GM12878 (cell line): Measurements from ENCODE around the gene CHMP6. TPM values are rescaled to one million over a fixed set of nuclear protein-coding genes. Genes with fewer than 3 reads are reported as not detected.

Experiments
- ATAC-seq: fragments of 200-7000 bp; cut with Tn5 transposase; 3 replicates; pipeline ENCODE4 v1.9.1; 2020; ENCODE audit warnings: mild to moderate bottlenecking, moderate library complexity
- BruUV-seq: library from RNA; stranded (reverse); fragments of 400-500 nt; replicated peaks from 2 replicates; lab custom pipeline; 2021; lab: Mats Ljungman, UMichigan
- CTCF ChIA-PET: fragments of 300-600 bp; sonication (Branson Sonifier 250); formaldehyde crosslinking; extraction: SDS; loops from one replicate; lab custom pipeline; 2021; ENCODE audit warnings: inconsistent platforms; lab: Yijun Ruan, JAX
- POLR2A ChIA-PET: fragments of 350-600 bp; formaldehyde crosslinking; extraction: SDS; loops from one replicate; lab custom pipeline; 2021; ENCODE audit warnings: inconsistent platforms; lab: Charles Lee
- RAD21 ChIA-PET: fragments of 300-600 bp; sonication (Branson Sonifier 250); formaldehyde crosslinking; loops from one replicate; lab custom pipeline; 2023; ENCODE audit warnings: antibody characterized with exemption; ENCODE audit not compliant: unreplicated experiment; lab: Charles Lee
- SMC1A ChIA-PET: fragments of 300-600 bp; sonication (Branson Sonifier 250); formaldehyde crosslinking; loops from one replicate; lab custom pipeline; 2023; ENCODE audit not compliant: unreplicated experiment, uncharacterized antibody; lab: Charles Lee
- DNase-seq: peaks from one replicate; pipeline ENCODE4 v3.0.0-alpha.2; 2011; ENCODE audit warnings: low read depth, low spot score
- FAIRE-seq: peaks from 3 replicates; lab custom pipeline; 2011; peaks lifted over from hg19 to GRCh38; lab: Jason Lieb, UNC
- H2AFZ ChIP-seq: 2 replicates; pipeline ENCODE4 v1.6.0; 2011; ENCODE audit warnings: low read depth, low read length, control low read depth; ENCODE audit not compliant: control insufficient read depth
- H3K27ac ChIP-seq: 2 replicates; pipeline ENCODE4 v1.5.1; 2011; ENCODE audit warnings: control low read depth; ENCODE audit not compliant: control insufficient read depth, insufficient read depth
- H3K27me3 ChIP-seq, 2 experiments: replicated peaks in 1 of 2; 2 replicates each; pipeline versions ENCODE4 v1.6.0 to v1.6.1; 2011; ENCODE audit warnings: low read length in 1 of 2; ENCODE audit not compliant: control insufficient read depth in 2 of 2, insufficient read depth in 2 of 2
- H3K36me3 ChIP-seq, 2 experiments: 2 replicates each; pipeline ENCODE4 v1.5.1; 2011; ENCODE audit warnings: low read length in 1 of 2; ENCODE audit not compliant: control insufficient read depth in 2 of 2, insufficient read depth in 2 of 2
- H3K4me1 ChIP-seq: 2 replicates; pipeline ENCODE4 v1.6.1; 2011; ENCODE audit warnings: mild to moderate bottlenecking, low read length, moderate library complexity, mixed read lengths; ENCODE audit not compliant: control insufficient read depth, insufficient read depth
- H3K4me2 ChIP-seq: 2 replicates; pipeline ENCODE4 v1.6.0; 2011; ENCODE audit warnings: control low read depth; ENCODE audit not compliant: control insufficient read depth, insufficient read depth
- H3K4me3 ChIP-seq: fragments of 200-600 bp; sonication (generic); 2 replicates; pipeline ENCODE4 v1.5.1; 2016
- H3K79me2 ChIP-seq: 2 replicates; pipeline ENCODE4 v1.6.0; 2011; ENCODE audit warnings: low read length; ENCODE audit not compliant: control insufficient read depth, insufficient read depth
- H3K9ac ChIP-seq: 2 replicates; pipeline ENCODE4 v1.8.0; 2011; ENCODE audit warnings: low read length, control low read depth, mixed read lengths; ENCODE audit not compliant: control insufficient read depth, insufficient read depth
- H3K9me3 ChIP-seq: replicated peaks from 3 replicates; pipeline ENCODE4 v1.5.1; 2011; ENCODE audit warnings: mild to moderate bottlenecking, low read length; ENCODE audit not compliant: control insufficient read depth, insufficient read depth
- H4K20me1 ChIP-seq: 2 replicates; pipeline ENCODE4 v1.6.0; 2011; ENCODE audit not compliant: control insufficient read depth, insufficient read depth
- CBFB ChIP-seq: IDR thresholded peaks from 2 replicates; pipeline ENCODE4 v1.6.1; 2016; ENCODE audit warnings: antibody characterized with exemption, low read depth
- EGR1 ChIP-seq, 2 experiments: IDR thresholded peaks; 1 replicate in 1 of 2; 2 replicates in 1 of 2; pipeline ENCODE4 v1.6.1; 2011 to 2012; ENCODE audit warnings: low read depth in 2 of 2, low read length in 2 of 2, borderline replicate concordance in 1 of 2, mild to moderate bottlenecking in 1 of 2, moderate library complexity in 1 of 2
- EZH2 ChIP-seq: IDR thresholded peaks from 2 replicates; pipeline ENCODE4 v1.6.1; 2012; ENCODE audit warnings: low read depth, mild to moderate bottlenecking, control low read depth, inconsistent platforms, low read length, borderline replicate concordance; ENCODE audit not compliant: control insufficient read depth
- HDGF ChIP-seq: fragments of 450-650 bp; IDR thresholded peaks from 2 replicates; pipeline ENCODE4 v1.6.1; 2016; ENCODE audit warnings: antibody characterized with exemption
- NFYA ChIP-seq: IDR thresholded peaks from 2 replicates; pipeline ENCODE4 v1.6.1; 2011; ENCODE audit warnings: low read depth, mild to moderate bottlenecking, low read length, improper control_type of control experiment, borderline replicate concordance
- NFYB ChIP-seq: IDR thresholded peaks from 2 replicates; pipeline ENCODE4 v1.6.1; 2011; ENCODE audit warnings: low read depth, mild to moderate bottlenecking, low read length, improper control_type of control experiment, moderate library complexity; ENCODE audit not compliant: insufficient read depth
- RAD21 ChIP-seq: IDR thresholded peaks from 2 replicates; pipeline ENCODE4 v1.6.1; 2011; ENCODE audit warnings: mild to moderate bottlenecking, low read depth, low read length, moderate library complexity; ENCODE audit not compliant: insufficient read depth
- SMAD5 ChIP-seq: IDR thresholded peaks from 2 replicates; pipeline ENCODE4 v1.6.1; 2016; ENCODE audit warnings: antibody characterized with exemption, low read depth
- SP1 ChIP-seq: IDR thresholded peaks from one replicate; pipeline ENCODE4 v1.6.1; 2011; ENCODE audit warnings: low read depth, low read length
- SREBF2 ChIP-seq: IDR thresholded peaks from 2 replicates; pipeline ENCODE4 v1.6.1; 2012; ENCODE audit warnings: mild to moderate bottlenecking, low read length
- TCF3 ChIP-seq: IDR thresholded peaks from 2 replicates; pipeline ENCODE4 v1.6.1; 2012; ENCODE audit warnings: low read depth, mild to moderate bottlenecking, low read length, borderline replicate concordance; ENCODE audit not compliant: insufficient read depth
- WRNIP1 ChIP-seq: IDR thresholded peaks from 2 replicates; pipeline ENCODE4 v1.6.1; 2011; ENCODE audit warnings: low read depth, low read length, improper control_type of control experiment, borderline replicate concordance
- ZSCAN29 ChIP-seq: fragments of 450-650 bp; IDR thresholded peaks from 2 replicates; pipeline ENCODE4 v1.6.1; 2017; ENCODE audit warnings: mild to moderate bottlenecking, moderate library complexity
- ZZZ3 ChIP-seq: IDR thresholded peaks from 2 replicates; pipeline ENCODE4 v1.6.1; 2011; ENCODE audit warnings: low read depth; ENCODE audit not compliant: control insufficient read depth, insufficient read length
- WGBS: methylation state at CpG from one replicate; pipeline ENCODE4 v1.1.6; 2016; ENCODE audit warnings: low lambda C conversion rate; ENCODE audit not compliant: insufficient replicate concordance, insufficient coverage; ENCODE audit errors: missing lambda C conversion rate; 5-methylcytosine and 5-hydroxymethylcytosine counted together
- in situ Hi-C: fragments of 300-500 bp; cut with MboI; formaldehyde crosslinking; loops from 9 replicates; pipeline ENCODE4 v1.14.3; 2018; ENCODE audit warnings: mixed read lengths
- intact Hi-C: fragments of 100-400 bp; cut with micrococcal nuclease; formaldehyde crosslinking; loops from one replicate; pipeline ENCODE4 v1.14.2; 2022; ENCODE audit not compliant: unreplicated experiment
- polyA plus RNA-seq, 11 experiments: library from polyadenylated mRNA; depleted of rRNA in 4 of 11; unstranded in 6 of 11; stranded (reverse) in 5 of 11; fragments of >200 nt; fragmentation: Nextera tagmentation in 4 of 11; fragmentation: Illumina TruSeq in 1 of 11; extraction: Ambion mirVana in 4 of 11; extraction: Trizol in 1 of 11; gene quantifications; 1 replicate in 1 of 11; 2 replicates in 10 of 11; pipeline versions ENCODE4 v1.2.1 to v1.2.3, GENCODE V29; 2011 to 2016; ENCODE audit warnings: inconsistent platforms in 2 of 11, missing spikeins in 2 of 11, low read depth in 1 of 11
- total RNA-seq, 4 experiments: library from RNA; depleted of rRNA in 3 of 4; stranded (reverse); fragments of >200 nt in 3 of 4; fragmentation: Illumina TruSeq in 1 of 4; extraction: Trizol in 1 of 4; gene quantifications; 2 replicates each; pipeline versions ENCODE4 v1.2.1 to v1.2.3, GENCODE V29; 2013 to 2021
- TF ChIP-seq, protein P1 (sequence below): IDR thresholded peaks from 2 replicates; pipeline ENCODE4 v1.6.1; 2012; ENCODE audit warnings: low read depth, low read length, improper control_type of control experiment

Gene CHMP6
- total and polyA plus RNA-seq, 10 of the 15 experiments (the other 5 are each of a cell fraction or from before 2014, with no cell fraction given) = 0.21 to 37.9 (median 14.7) TPM

- CTCF ChIA-PET = interaction anchor here (0.9 kb wide), 1 partner anchor 12 kb away, joined by 3 read pairs; no protein-coding TSS in a partner anchor
Observed at GRCh38 chr17:81010935-81011334, 19.3 kb downstream of the CHMP6 start.

More at GRCh38 chr17:81010935-81011334, 19.3 kb downstream of the CHMP6 start:
- Histone ChIP-seq H3K4me1 (no peaks in the 10 kb centered on the region), H3K36me3 (no peaks in the 10 kb centered on the region), H3K4me2 (no peak overlapping the region), H3K9me3 (no peaks in the 10 kb centered on the region; the same call in 2 of the 3 replicates), H3K9ac (no peak overlapping the region), H3K27me3 (peaks cover 0 to 2% of the 10 kb centered on the region in 2 experiments; a peak in 1 of 4 replicates), H4K20me1 (no peaks in the 10 kb centered on the region), H3K79me2 (no peaks in the 10 kb centered on the region), H3K4me3 (no peak overlapping the region), H2AFZ (no peak overlapping the region), H3K27ac (no peak overlapping the region)
- FAIRE-seq = no peak
- ATAC-seq = no peak
- RAD21 ChIA-PET = no interaction called here
- SMC1A ChIA-PET = no interaction called here
- no peak for TF ChIP-seq HDGF
- no peak for TF ChIP-seq ZZZ3
- TF ChIP-seq CBFB = no peak
- no peak for TF ChIP-seq EGR1 (IDR thresholded peaks at IDR 0.05; ENCODE audit: borderline replicate concordance in 1 of 2, low read depth in 2 of 2, low read length in 2 of 2)
- TF ChIP-seq, protein P1, sequence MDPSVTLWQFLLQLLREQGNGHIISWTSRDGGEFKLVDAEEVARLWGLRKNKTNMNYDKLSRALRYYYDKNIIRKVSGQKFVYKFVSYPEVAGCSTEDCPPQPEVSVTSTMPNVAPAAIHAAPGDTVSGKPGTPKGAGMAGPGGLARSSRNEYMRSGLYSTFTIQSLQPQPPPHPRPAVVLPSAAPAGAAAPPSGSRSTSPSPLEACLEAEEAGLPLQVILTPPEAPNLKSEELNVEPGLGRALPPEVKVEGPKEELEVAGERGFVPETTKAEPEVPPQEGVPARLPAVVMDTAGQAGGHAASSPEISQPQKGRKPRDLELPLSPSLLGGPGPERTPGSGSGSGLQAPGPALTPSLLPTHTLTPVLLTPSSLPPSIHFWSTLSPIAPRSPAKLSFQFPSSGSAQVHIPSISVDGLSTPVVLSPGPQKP = no peak
- no peak for TF ChIP-seq NFYA
- TF ChIP-seq RAD21 = no peak
- TF ChIP-seq SMAD5 = no peak
- TF ChIP-seq ZSCAN29 = no peak
- no peak for TF ChIP-seq WRNIP1
- no peak for TF ChIP-seq TCF3
- TF ChIP-seq EZH2 = no peak
- no peak for TF ChIP-seq NFYB
- no peak for TF ChIP-seq SP1
- TF ChIP-seq SREBF2 = no peak
- in situ Hi-C loops = loop anchor here (25.0 kb wide), 1 partner anchor 226 kb away; the partner anchor contains the start of genes NDUFAF8 and TEPSIN
- DNase-seq = no peak
- 6% methylated on average over 2 of the region's 2 CpGs for WGBS
- intact Hi-C loops = no loop called here
- POLR2A ChIA-PET = no interaction called here
- no TSS peak for BruUV-seq
